GM10847 (cell line): ENCODE measurements around the gene TTBK1.

Source experiments
- POLR2A ChIP-seq: IDR thresholded peaks from 2 replicates; pipeline ENCODE4 v1.6.1; 2011; ENCODE audit not compliant: insufficient read length; ENCODE audit errors: extremely low read depth

TTBK1 gene

DNA sequence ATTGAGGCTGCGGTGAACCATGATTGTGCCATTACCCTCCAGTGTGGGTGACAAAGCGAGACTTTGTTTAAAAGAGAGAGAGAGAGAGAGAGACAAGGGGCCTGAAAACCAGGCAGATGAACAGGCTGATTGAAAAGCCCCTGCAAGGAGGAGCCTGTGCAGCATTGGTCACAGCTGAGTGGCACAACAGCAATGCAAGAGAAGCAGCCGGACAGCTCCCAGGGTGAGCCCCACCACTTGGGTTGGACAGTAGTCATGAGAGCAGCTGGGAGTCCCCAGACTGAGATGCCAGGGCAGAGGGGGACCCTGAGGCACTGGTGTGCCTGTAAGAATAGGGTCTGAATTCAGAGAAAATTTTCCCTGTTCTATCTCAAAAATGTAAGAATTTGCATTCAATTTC lies 24.2 kb upstream of the TTBK1 start:
- no peak for TF ChIP-seq POLR2A

DNA sequence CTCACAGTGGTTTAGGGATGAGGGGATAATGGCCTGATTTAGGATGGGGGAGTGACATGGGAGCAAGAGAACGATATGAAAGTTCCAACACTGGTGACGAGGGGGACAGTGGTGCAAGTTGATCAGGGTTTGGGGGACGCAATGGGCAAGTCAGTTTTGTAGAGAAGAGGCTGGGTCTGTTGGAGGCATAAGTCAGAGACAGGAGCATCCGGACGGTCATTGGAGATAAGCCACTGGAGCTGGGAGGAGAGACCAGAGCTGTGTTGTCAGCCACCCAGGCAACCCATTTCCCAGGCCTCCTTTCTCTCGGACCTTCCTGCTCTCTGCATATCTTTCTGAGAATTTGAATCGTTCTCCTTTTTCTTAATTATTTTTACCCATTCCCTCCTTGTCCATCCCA lies 23.5 kb upstream of the TTBK1 start:
- TF ChIP-seq POLR2A, result no peak

DNA sequence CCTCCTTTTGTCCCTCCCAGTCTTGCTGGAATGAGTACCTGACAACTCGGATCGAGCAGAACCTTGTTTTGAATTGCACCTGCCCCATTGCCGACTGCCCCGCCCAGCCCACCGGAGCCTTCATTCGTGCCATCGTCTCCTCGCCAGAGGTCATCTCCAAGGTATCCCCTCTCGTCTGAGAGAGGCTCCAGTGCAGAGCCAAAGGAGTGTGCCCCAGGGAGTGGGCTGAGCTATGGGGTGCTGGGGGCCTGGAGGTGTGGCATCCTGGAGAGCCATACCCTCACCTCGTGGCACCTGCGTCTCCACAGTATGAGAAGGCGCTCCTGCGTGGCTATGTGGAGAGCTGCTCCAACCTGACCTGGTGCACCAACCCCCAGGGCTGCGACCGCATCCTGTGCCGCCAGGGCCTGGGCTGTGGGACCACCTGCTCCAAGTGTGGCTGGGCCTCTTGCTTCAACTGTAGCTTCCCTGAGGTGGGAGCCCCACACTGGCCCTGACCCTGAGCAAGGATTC lies 22.8 kb upstream of the TTBK1 start:
- no peak for TF ChIP-seq POLR2A

DNA sequence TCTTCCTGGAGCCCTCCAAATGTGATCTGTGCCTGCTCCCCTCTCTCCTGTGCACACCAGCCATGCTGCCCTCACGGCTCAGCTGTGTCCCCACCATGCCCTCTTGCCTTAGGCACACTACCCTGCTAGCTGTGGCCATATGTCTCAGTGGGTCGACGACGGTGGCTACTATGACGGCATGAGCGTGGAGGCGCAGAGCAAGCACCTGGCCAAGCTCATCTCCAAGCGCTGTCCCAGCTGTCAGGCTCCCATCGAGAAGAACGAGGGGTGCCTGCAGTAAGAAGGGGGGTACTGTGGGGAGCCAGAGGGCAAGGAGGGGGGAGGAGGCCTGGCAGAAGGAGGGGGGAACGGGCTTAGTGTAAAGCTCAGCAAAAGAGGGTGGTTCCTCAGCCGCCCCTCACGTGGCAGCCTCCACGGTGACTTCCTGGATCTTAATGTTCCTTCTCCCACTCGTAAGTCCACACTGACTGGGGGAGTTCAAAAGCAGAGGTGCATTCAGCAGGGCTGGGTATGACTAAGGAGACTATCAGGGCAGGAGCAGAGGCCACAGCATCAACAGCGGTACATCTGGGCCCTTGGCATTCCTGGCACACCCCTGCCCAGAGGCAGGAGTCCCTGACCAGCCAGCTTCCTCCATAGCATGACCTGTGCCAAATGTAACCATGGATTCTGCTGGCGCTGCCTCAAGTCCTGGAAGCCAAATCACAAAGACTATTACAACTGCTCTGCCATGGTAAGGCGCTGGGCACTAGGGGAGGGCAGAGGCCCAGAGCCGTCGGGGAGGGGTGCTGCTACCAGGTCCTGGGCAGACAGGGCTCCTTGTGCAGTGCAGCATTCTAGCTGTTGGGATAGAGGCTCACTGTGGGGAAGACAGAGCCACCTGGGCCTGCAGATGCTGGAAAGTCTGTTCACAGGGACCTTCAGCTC lies 22.0 kb upstream of the TTBK1 start:
- TF ChIP-seq POLR2A, result no peak

DNA sequence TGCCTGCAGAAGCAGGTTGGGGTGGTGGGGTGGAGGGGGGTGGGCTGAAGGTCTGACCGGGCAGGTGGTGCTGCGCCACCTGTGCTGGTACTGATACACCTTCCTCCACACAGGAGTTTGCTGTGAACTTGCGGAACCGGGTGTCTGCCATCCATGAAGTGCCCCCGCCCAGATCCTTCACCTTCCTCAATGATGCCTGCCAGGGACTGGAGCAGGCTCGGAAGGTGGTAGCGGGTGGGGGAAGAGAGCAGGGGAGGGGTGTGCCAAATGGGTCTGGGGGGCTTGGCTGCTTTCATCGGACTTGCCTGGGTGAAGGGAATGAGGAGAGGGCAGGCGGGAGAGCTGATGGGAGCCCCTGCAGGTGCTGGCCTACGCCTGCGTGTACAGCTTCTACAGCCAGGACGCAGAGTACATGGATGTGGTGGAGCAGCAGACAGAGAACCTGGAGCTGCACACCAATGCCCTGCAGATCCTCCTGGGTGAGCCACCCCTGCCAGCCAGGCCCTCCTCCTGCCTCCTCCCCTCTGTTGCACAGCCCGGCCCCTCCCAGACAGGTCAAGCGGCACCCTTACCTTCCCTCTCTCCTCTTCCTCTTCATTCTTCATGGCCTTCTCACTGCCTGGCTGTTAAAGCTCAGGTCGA lies 20.7 kb upstream of the TTBK1 start:
- TF ChIP-seq POLR2A, result no peak

DNA sequence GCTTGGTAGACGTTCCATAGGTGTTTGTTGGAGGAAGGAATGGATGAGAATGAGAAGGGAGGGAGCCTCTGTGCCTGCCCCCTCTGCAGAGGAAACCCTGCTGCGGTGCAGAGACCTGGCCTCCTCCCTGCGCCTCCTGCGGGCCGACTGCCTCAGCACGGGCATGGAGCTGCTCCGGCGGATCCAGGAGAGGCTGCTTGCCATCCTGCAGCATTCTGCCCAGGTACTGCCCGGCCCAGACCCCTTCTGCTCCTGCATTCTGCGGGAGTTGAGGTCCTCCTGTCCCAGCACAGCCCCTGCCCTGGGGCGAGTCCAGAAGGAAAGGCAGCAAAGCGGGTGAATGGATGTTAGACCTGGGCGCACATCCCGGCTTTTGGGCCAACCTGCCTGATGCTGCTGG lies 20.1 kb upstream of the TTBK1 start:
- no peak for TF ChIP-seq POLR2A

DNA sequence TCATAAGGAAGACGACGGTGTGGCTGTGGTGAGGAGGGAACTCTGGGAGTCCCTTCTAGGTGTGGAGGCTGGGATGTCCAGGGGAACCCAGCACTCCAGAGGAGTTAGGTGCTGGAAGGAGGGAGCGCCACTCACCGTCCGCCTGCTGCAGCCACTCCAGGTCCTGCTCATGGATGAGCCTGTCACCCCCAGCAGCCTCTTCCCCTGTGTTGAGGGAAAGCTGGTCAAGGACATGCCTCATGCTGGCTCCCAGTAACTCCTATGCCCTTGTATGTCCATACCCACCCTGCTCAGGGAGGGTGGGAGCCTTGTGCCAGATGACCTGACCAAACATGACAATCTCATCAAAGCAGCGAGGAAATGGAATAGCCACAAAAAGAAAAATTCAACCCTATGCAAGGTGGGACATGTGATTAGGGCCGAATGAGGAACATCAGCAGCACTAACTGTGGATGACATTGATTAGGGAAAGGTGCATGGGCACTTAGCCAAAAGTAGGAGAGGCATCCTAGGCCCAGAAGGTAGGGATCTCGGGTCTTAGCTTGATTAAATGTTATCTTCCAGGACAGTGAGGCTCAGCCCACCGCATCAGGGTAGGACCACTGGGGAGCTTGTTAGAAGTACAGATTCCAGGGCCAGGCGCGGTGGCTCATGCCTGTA lies 17.0 kb upstream of the TTBK1 start:
- TF ChIP-seq POLR2A, result no peak

DNA sequence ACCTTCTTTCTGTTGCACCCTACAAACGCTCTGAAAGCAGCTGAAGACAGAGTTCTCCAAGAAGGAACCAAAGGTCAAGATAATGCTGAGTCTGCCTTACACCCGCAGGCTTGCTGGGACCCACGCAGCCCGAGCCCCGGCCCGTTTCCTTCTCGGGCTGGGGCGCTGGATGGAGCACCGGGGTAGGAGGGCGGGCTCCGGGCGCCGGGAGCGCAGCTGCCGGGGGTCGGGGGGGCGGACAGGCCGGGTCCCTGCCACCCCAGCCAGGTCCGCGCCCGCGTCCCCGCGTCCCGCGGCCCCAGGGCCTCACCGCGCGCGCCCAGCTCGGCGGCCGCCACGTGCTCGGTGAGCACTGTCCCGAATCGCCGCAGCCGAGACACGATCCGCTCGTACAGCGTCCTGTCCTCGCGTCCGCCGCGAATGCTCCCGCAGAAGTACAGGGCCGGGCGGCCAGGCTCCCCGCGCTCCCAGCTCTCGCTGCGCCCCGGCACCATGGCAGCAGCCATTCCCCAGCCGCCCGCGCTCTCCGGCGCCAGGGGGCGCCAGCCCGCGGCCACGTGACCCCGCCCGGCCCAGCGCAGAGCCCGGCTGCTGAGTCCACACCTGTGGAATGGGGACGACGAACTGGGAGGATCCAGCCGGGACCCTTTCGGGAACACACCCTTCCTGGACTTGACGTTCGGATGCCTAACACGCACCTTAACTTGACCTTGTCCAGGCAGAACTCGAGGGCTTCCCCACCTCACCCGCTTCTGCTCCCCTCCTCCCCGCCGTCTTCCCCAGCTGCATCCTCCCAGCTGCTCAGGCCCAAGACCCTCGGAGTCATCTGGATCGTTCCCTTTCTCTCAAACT lies 14.1 kb upstream of the TTBK1 start, which contains the start of gene DNPH1:
Gene DNPH1, minus strand, starts transcription at position 531 of the 852 bp plus-strand sequence. Its CDS starts 25 bp downstream, at position 506.
- TF ChIP-seq POLR2A, result peak; percentile 49

DNA sequence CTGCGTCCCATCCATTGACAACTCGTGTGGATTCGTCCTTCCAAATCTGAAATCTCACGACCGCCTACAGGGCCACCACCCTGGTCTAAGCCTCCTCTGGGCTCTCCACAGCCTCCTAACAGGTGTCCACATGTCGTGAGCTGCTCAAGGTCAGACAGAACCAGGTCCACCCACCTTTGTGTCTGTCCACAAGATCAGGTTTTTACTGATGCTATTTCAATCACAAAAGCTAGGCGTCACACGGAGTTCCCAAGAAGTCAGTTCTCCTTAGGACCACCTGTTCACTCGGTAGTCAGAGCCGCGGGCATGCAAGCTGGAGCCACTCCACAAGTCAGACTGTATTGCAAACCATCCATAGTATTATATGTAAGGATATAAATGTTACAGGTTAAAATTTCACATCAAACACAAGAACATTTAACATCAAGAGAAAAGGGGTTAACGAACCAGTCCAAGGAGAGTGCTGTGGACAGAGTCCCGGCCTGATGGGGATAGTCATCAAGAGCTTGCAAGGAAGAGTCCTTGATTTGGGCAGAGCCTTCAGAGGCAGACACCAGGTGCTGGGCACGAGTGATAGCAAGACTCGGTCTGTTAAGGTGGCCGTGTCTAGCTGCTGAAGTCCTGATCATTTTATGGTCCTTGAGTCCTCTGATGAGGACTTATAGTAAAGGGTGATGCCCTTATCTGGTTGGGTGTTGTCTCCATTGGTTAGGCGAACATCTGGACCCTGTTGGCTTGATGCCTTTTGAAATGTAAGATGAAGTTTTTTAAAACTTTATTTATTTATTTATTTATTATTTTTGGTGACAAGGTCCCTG lies 13.3 kb upstream of the TTBK1 start:
- TF ChIP-seq POLR2A, result no peak

DNA sequence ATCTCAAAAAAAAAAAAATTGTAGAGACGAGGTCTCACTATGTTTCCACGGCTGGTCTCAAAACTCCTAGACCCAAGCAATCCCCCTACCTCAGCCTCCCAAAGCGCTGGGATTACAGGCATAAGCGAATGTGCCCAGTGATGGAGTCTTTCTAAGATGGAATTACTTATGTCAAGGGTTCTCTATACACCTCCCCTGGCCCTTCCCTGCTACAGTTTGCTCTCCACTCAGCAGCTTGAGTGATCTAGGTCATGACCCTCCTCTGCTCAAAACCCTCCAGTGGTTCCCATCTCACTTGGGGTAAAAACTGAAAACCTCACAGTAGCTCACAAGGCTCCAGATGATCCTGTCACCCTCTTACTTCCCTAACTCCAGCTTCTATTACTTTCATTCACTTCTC lies 12.2 kb upstream of the TTBK1 start:
- no peak for TF ChIP-seq POLR2A

DNA sequence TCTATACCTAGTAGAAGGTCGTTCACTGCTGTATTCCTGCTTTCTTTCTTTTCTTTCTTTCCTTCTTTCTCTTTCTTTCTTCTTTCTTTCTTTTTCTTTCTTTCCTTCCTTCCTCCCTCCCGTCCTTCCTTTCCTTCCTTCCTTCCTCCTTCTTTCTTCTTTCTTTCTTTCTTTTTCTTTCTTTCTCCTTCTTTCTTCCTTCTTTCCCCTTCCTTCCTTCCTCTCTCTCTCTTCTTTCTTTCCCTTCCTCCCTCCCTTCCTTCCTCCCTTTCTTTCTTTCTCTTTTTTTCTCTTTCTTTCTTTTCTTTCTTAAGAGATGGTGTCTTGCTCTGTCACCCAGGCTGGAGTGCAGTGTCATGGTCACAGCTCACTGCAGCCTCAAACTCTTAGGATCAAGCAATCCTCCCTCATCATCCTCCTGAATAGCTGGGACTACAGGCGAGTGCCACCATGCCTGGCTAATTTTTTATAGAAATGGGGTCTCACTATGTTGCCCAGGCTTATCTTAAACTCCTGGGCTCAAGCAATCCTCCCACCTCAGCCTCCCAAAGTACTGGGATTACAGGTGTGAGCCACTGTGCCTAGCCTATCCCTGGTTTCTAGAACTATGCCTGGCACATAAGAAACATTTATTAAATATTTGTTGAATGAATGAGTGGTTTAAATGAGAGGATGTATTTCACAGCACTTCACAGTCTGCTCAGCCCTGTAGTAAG lies 11.4 kb upstream of the TTBK1 start:
- TF ChIP-seq POLR2A, result no peak

DNA sequence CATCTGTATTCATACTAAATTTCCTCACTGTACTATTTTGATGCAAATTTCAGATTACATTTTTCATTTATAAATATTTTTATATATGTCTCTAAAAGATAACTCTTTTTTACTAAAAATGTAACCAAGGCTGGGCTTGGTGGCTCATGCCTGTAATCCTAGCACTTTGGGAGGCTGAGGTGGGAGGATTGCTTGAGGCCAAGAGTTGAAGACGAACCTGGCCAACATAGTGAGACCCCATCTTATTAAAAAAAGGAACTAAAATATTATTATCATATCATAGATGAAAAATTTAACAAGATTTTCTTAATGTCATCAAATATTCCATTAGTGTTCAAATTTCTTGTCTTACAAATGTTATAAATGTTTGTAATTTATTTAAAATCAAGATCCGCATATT lies 7.4 kb upstream of the TTBK1 start:
- TF ChIP-seq POLR2A, result no peak

DNA sequence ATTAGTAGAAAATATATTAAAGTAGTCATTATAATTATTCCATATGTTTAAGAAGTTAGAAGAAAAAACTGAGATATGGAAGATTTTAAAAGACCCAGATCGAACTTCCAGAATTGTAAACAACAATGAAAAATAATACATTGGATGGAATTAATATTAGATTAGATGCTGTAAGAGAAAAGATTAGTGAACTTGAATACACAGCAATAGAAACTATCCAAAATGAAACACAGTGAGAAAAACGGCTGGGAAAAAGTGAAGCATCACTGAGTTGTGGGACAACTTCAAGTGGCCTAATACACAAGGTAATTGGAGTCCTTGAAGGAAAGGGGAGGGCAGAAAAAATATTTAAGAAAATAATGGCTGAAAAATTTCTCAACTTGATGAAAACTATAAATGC lies 4.2 kb upstream of the TTBK1 start:
- no peak for TF ChIP-seq POLR2A
